HG03025 (cell line): ENCODE measurements around the gene PPFIBP1.
"Not testable (repeated sequence)": the region's sequence is repeated elsewhere in the genome, so short reads cannot be mapped to it uniquely, and the experiment has no call there.

Experiments used
- ATAC-seq: cut with Tn5 transposase; IDR thresholded peaks from one replicate; pipeline ENCODE4 v1.9.1; 2021; ENCODE audit warnings: mild to moderate bottlenecking, moderate library complexity; ENCODE audit not compliant: unreplicated experiment, low FRiP score

Gene PPFIBP1

GRCh38 chr12:27555925-27556778 is 32.1 kb downstream of the PPFIBP1 start:
- ATAC-seq, result no peak

- no peak for ATAC-seq
Observed at GRCh38 chr12:27560126-27560525, 36.1 kb downstream of the PPFIBP1 start.

GRCh38 chr12:27561535-27562350 is 37.7 kb downstream of the PPFIBP1 start:
- no peak for ATAC-seq

GRCh38 chr12:27564612-27565213 is 40.7 kb downstream of the PPFIBP1 start:
- ATAC-seq, result no peak

GRCh38 chr12:27566159-27566558 is 42.2 kb downstream of the PPFIBP1 start:
- ATAC-seq, result no peak

GRCh38 chr12:27566626-27567025 is 42.6 kb downstream of the PPFIBP1 start:
- ATAC-seq, result no peak

DNA sequence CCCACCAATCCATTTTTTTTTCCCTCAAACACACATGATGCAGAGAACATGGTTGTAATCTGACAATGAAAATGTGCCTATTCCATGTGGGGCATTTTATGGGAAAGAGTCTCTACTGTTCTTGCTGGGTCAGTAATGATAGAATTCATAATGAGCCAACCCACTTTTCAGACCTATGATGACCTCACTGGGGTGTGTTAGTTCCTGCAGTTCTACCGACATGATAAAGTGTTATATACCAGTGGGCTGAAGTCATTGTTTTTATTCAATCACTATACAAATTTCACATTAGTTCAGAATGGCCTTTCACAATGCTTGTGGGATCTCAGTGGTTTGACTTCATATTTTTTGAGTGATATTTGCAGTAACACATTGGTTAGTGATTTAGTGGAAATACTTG is 47.5 kb downstream of the PPFIBP1 start:
- no peak for ATAC-seq

GRCh38 chr12:27572486-27573255 is 48.7 kb downstream of the PPFIBP1 start:
- ATAC-seq, result no peak

GRCh38 chr12:27573972-27574371 is 50.0 kb downstream of the PPFIBP1 start:
- no peak for ATAC-seq

- ATAC-seq, result no peak
Observed at GRCh38 chr12:27575090-27575761, 51.2 kb downstream of the PPFIBP1 start.

DNA sequence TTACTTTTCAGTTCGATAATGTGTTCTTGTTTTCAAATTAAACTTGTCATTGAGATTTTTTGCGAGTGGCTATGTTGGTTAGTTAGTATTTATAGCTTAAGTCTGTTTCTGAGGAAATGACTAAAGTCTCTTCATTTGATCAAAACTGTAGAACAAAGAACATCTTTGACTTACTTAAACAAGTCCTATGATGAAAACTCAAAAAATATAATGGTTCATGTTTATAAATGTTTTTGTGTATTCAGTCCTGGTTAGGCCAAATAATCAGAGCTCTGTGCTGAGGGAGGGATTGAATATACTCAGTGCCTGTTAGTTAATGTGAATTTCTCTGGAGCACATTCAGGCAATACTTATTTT is 51.7 kb downstream of the PPFIBP1 start:
- no peak for ATAC-seq

DNA sequence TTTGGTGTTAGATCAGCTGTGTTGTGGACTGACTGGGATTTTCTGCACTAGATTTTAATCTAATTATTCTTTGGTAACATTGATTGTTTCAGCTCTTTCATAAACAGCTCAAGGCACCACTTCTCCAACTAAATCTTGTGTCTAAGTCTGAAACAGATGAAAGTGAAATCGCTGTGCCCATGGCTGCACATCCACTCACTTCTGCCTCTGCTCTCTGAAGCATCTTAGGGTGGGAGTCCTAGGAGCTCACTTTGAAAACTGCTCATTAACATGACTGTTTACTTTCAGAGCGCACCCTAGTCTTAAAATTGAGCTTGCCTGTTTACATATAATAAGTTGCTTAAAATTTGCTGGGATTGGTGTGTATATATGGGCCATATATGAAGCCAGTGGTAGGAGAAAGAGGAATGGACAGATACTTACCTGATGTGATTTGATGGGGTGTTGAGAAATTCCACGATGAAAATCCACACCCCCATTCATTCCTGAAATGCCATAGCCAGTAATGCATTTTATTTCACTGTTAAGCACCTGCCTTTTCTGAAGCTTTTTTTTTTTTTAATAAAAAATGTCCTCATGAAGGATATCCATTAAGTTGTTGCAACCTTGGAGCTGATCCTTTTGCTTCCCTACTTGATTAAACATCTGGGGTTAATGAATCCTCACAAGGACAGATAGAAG is 52.8 kb downstream of the PPFIBP1 start:
- no peak for ATAC-seq

DNA sequence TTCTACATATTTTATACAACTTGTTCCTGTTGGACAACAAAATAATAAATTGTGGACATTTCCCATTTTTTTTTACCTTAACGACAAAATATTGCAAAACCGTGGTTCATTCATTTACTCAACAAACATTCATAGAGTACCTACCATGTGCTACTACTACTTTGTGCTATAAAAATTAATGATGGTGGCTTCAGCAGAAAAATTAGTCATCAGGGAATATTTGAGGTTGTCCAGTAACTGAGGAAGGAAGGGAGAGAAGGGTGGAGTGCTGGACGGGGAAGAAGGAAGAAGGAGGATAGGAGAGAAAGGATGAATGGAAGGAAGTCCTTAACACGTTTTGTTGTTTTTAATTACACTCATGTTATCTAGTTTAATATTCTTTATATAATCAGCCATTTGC is 53.7 kb downstream of the PPFIBP1 start:
- ATAC-seq, result no peak

GRCh38 chr12:27578689-27579372 is 54.8 kb downstream of the PPFIBP1 start:
- no peak for ATAC-seq

GRCh38 chr12:27580561-27581330 is 56.7 kb downstream of the PPFIBP1 start:
- no peak for ATAC-seq

DNA sequence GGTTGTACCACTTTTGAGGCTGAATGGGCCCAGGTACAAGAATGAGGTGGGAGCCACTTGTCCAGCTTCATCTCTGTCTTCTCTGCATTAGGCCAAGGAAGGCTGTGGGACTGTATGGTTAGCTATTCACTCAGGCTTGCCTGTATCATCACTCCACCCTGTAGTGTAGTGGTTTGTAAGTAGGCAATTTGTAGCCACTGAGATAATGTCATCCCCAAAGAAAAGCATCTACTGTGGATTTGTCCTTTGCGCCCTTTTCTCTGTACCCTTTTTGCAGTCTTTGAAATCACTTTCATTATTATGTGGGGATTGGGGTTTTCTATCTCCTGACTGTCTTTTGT is 57.3 kb downstream of the PPFIBP1 start:
- ATAC-seq, result not testable (repeated sequence)

GRCh38 chr12:27581833-27582232 is 57.8 kb downstream of the PPFIBP1 start:
- not testable (repeated sequence) for ATAC-seq

DNA sequence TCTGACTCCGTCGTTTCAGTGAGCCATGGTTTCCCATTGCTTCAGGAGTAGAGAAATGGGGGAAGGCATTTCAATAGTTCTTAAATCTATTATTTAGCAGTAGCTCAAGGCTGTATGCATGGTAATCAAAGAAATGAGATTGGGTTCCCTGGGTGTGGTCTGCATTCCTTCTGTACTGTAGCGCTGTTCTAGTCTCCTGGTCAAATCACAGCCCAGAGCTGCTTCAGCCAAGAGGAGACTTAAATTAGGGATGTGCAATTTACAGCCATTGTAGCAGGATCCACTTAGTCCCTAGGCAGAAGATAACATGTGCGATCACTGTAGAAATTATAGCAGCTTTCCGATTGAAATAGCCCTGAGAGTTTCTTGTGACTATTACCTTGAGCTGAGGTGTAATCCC is 58.4 kb downstream of the PPFIBP1 start:
- ATAC-seq, result not testable (repeated sequence)
